RCC 7860 (cell line): ENCODE measurements around the gene MCMBP.
"Not testable (repeated sequence)": the region's sequence is repeated elsewhere in the genome, so short reads cannot be mapped to it uniquely, and the experiment has no call there.

Experiments used
- DNase-seq: peaks from one replicate; pipeline ENCODE4 v3.0.0-alpha.2; 2015; ENCODE audit warnings: low spot score
- FAIRE-seq: peaks from 2 replicates; lab custom pipeline; 2012; peaks lifted over from hg19 to GRCh38; lab: Jason Lieb, UNC

MCMBP gene

GRCh38 chr10:119795101-119795500, 77.5 kb downstream of the MCMBP start:
- not testable (repeated sequence) for FAIRE-seq

GRCh38 chr10:119786117-119786769, 86.4 kb downstream of the MCMBP start:
- DNase-seq (no peak), FAIRE-seq (no peak)

More at GRCh38 chr10:119795101-119795500, 77.5 kb downstream of the MCMBP start:
- not testable (repeated sequence) for DNase-seq

- DNase-seq (no peak), FAIRE-seq (no peak)
These were observed 88.1 kb downstream of the MCMBP start for GRCh38 chr10:119784340-119785067.

- FAIRE-seq (no peak), DNase-seq (no peak)
These were observed 89.0 kb downstream of the MCMBP start for GRCh38 chr10:119783665-119784027.

- FAIRE-seq (no peak), DNase-seq (no peak)
These were observed 89.5 kb downstream of the MCMBP start for GRCh38 chr10:119782981-119783664.

GRCh38 chr10:119781498-119781897, 91.1 kb downstream of the MCMBP start:
- DNase-seq (no peak), FAIRE-seq (no peak)

- FAIRE-seq, result no peak
- no peak for DNase-seq
These were observed 91.7 kb downstream of the MCMBP start for GRCh38 chr10:119780879-119781480.
